HepG2 (cell line): Measurements from ENCODE around the gene DSC3.

Experiments
- EP300 ChIP-seq, 3 experiments: sonication (generic) in 1 of 3; formaldehyde crosslinking in 1 of 3; IDR thresholded peaks; 2 replicates each; pipeline versions ENCODE4 v1.5.1 to v1.6.1; 2011 to 2020; ENCODE audit warnings: low read depth in 2 of 3, low read length in 2 of 3, borderline replicate concordance in 1 of 3, improper control_type of control experiment in 1 of 3, mild to moderate bottlenecking in 1 of 3, missing genetic modification reagents in 1 of 3, moderate library complexity in 1 of 3
- GTF2F1 ChIP-seq: fragments of 150-350 bp; IDR thresholded peaks from 2 replicates; pipeline ENCODE4 v1.6.1; 2014; ENCODE audit warnings: low read length
- HOXA5 ChIP-seq: sonication (generic); formaldehyde crosslinking; IDR thresholded peaks from 2 replicates; pipeline ENCODE4 v1.4.0; 2020; ENCODE audit warnings: missing genetic modification reagents
- NCOR1 ChIP-seq: fragments of 200-600 bp; sonication (generic); IDR thresholded peaks from 2 replicates; pipeline ENCODE4 v1.7.0; 2017; ENCODE audit warnings: antibody characterized with exemption, low read length, borderline replicate concordance
- NR2F2 ChIP-seq: IDR thresholded peaks from 2 replicates; pipeline ENCODE4 v1.6.1; 2012; ENCODE audit warnings: low read depth, inconsistent platforms, borderline replicate concordance
- POLR2AphosphoS5 ChIP-seq: IDR thresholded peaks from 2 replicates; pipeline ENCODE4 v1.6.1; 2012; ENCODE audit warnings: low read depth, low read length
- RORA ChIP-seq: sonication (generic); formaldehyde crosslinking; IDR thresholded peaks from 2 replicates; pipeline ENCODE4 v1.5.0; 2020; ENCODE audit warnings: mild to moderate bottlenecking, missing genetic modification reagents, moderate library complexity
- TBX2 ChIP-seq: sonication (generic); formaldehyde crosslinking; IDR thresholded peaks from 2 replicates; pipeline ENCODE4 v1.5.0; 2020; ENCODE audit warnings: missing genetic modification reagents, mild to moderate bottlenecking, borderline replicate concordance
- TFDP1 ChIP-seq: IDR thresholded peaks from 2 replicates; pipeline ENCODE4 v1.6.1; 2016; ENCODE audit warnings: missing compliant biosample characterization, missing genetic modification reagents, borderline replicate concordance

- no peak for TF ChIP-seq POLR2AphosphoS5
- TF ChIP-seq NCOR1: no peak
- no peak for TF ChIP-seq EP300 (IDR thresholded peaks at IDR 0.05; ENCODE audit: low read depth in 2 of 2, low read length in 2 of 2)
- TF ChIP-seq EP300 (CRISPR knock-in tag; IDR thresholded peaks at IDR 0.05; ENCODE audit: borderline replicate concordance): no peak
- TF ChIP-seq RORA (CRISPR knock-in tag): no peak
- TF ChIP-seq NR2F2: no peak
- TF ChIP-seq TFDP1 (CRISPR knock-in tag): no peak
- no peak for TF ChIP-seq TBX2
- no peak for TF ChIP-seq GTF2F1
- no peak for TF ChIP-seq HOXA5 (CRISPR knock-in tag)
These were observed 3.1 kb downstream of the DSC3 start for GRCh38 chr18:31039426-31039825.
